Activated CD8-positive, alpha-beta T cell treated with anti-CD3 and anti-CD28 coated beads, Interleukin-2, amount 10 ng/mL, durations not matched to agents 7 days and 5 days (primary cell): ENCODE results near the gene PHYHD1. TPM values are rescaled to one million over a fixed set of nuclear protein-coding genes. Genes with fewer than 3 reads are reported as not detected.
"Not testable (repeated sequence)": the region's sequence is repeated elsewhere in the genome, so short reads cannot be mapped to it uniquely, and the experiment has no call there.

Source experiments
- ATAC-seq: fragments of 150-1000 bp; cut with Tn5 transposase; one replicate; pipeline ENCODE4 v1.10.0; 2021; ENCODE audit warnings: moderate library complexity
- CTCF ChIA-PET: fragments of 350-600 bp; sonication (Branson Sonifier 250); formaldehyde crosslinking; loops from one replicate; lab custom pipeline; 2021; ENCODE audit warnings: antibody characterized with exemption; lab: Charles Lee
- POLR2A ChIA-PET: fragments of 350-600 bp; sonication (Branson Sonifier 250); formaldehyde crosslinking; loops from one replicate; lab custom pipeline; 2021; ENCODE audit warnings: antibody characterized with exemption; lab: Charles Lee
- DNase-seq: peaks from one replicate; pipeline ENCODE4 v3.0.0-alpha.2; 2020
- H3K27ac Mint-ChIP-seq: one replicate; pipeline ENCODE4 v1.8.0; 2021; ENCODE audit warnings: mild to moderate bottlenecking, mixed read lengths
- H3K27me3 Mint-ChIP-seq: one replicate; pipeline ENCODE4 v1.8.0; 2021; ENCODE audit warnings: low read depth, mixed read lengths
- H3K36me3 Mint-ChIP-seq: one replicate; pipeline ENCODE4 v1.8.0; 2021; ENCODE audit warnings: low read depth, mixed read lengths
- H3K4me1 Mint-ChIP-seq: one replicate; pipeline ENCODE4 v1.8.0; 2021; ENCODE audit warnings: low read depth, mixed read lengths
- H3K4me3 Mint-ChIP-seq: one replicate; pipeline ENCODE4 v1.8.0; 2021; ENCODE audit warnings: mild to moderate bottlenecking, mixed read lengths
- H3K9me3 Mint-ChIP-seq: one replicate; pipeline ENCODE4 v1.8.0; 2022; ENCODE audit warnings: mixed read lengths; ENCODE audit not compliant: insufficient read depth
- total RNA-seq, 2 experiments: library from RNA; stranded (reverse); gene quantifications; one replicate each; pipeline ENCODE4 v1.2.3, GENCODE V29; 2021

PHYHD1 gene
- total RNA-seq, 2 experiments from 2014 or later = 0.55 to 0.68 TPM

- H3K27me3 Mint-ChIP-seq = no peaks in the 10 kb centered on the region
- ATAC-seq (no peak), DNase-seq (no peak)
- no peaks in the 10 kb centered on the region for H3K9me3 Mint-ChIP-seq
- CTCF ChIA-PET = no interaction called here
- H3K4me3 Mint-ChIP-seq = peak overlapping the region; percentile 97
- peak overlapping the region; percentile 98 for H3K27ac Mint-ChIP-seq
- peaks cover 20% of the 10 kb centered on the region for H3K36me3 Mint-ChIP-seq
- POLR2A ChIA-PET = no interaction called here
- H3K4me1 Mint-ChIP-seq = peaks cover 22% of the 10 kb centered on the region
Observed at GRCh38 chr9:128945798-128946501, 25.2 kb downstream of the PHYHD1 start.

- DNase-seq (peak; percentile 38), ATAC-seq (peak; percentile 29)
- peaks cover 22% of the 10 kb centered on the region for H3K4me1 Mint-ChIP-seq
- peaks cover 24% of the 10 kb centered on the region for H3K36me3 Mint-ChIP-seq
- peak overlapping the region; percentile 97 for H3K4me3 Mint-ChIP-seq
- H3K27ac Mint-ChIP-seq = peak overlapping the region; percentile 98
- ChIA-PET CTCF (no interaction called here), POLR2A (interaction anchor here (0.9 kb wide), 1 partner anchor 59 kb away, joined by 3 read pairs; no protein-coding TSS in a partner anchor)
- no peaks in the 10 kb centered on the region for H3K9me3 Mint-ChIP-seq
- H3K27me3 Mint-ChIP-seq = no peaks in the 10 kb centered on the region
Observed at GRCh38 chr9:128946571-128947276, 25.9 kb downstream of the PHYHD1 start.

GRCh38 chr9:128947277-128947526, 26.4 kb downstream of the PHYHD1 start:
- CTCF ChIA-PET = no interaction called here
- peaks cover 24% of the 10 kb centered on the region for H3K36me3 Mint-ChIP-seq
- DNase-seq (no peak), ATAC-seq (no peak)
- peak overlapping the region; percentile 98 for H3K27ac Mint-ChIP-seq
- H3K9me3 Mint-ChIP-seq = no peaks in the 10 kb centered on the region
- H3K4me1 Mint-ChIP-seq = peaks cover 22% of the 10 kb centered on the region
- POLR2A ChIA-PET = interaction anchor here (0.8 to 0.9 kb wide), 2 partner anchors 58 to 69 kb away, joined by 3 read pairs; no protein-coding TSS in a partner anchor
- H3K4me3 Mint-ChIP-seq = peak overlapping the region; percentile 97
- no peaks in the 10 kb centered on the region for H3K27me3 Mint-ChIP-seq

GRCh38 chr9:128947527-128948301, 26.9 kb downstream of the PHYHD1 start, which contains the start of the genes DOLK and NUP188:
Gene DOLK (minus strand): TSS chr9:128947603. CDS start chr9:128947303, 300 bp downstream.
Gene NUP188 (plus strand): TSS chr9:128947699. CDS start chr9:128947720, 21 bp downstream.
- Mint-ChIP-seq H3K36me3 (peaks cover 27% of the 10 kb centered on the region), H3K27ac (peak within 1 kb of the TSS; percentile 98), H3K4me1 (peaks cover 22% of the 10 kb centered on the region), H3K9me3 (no peaks in the 10 kb centered on the region), H3K27me3 (no peaks in the 10 kb centered on the region), H3K4me3 (peak within 1 kb of the TSS; percentile 97)
- ATAC-seq (peak; percentile 94), DNase-seq (peak; percentile 99)
- CTCF ChIA-PET = no interaction called here
- POLR2A ChIA-PET = interaction anchor here (0.6 to 1.1 kb wide), 6 partner anchors 46 to 443 kb away, joined by 3 to 4 read pairs (median 3); no protein-coding TSS in a partner anchor

DNA sequence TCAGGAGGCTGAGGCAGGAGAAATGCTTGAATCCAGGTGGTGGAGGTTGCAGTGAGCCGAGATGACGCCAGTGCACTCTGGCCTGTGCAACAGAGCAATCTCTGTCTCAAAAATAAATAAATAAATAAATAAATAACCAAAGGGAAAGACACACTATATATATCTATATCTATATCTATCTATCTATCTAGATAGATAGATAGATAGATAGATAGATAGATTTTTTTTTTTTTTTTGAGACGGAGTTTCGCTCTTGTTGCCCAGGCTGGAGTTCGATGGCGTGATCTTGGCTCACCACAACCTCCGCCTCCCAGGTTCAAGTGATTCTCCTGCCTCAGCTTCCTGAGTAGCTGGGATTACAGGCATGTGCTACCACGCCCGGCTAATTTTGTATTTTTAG, 40.6 kb downstream of the PHYHD1 start:
- POLR2A ChIA-PET = not testable (repeated sequence)

GRCh38 chr9:128969491-128969890, 48.7 kb downstream of the PHYHD1 start:
- Mint-ChIP-seq H3K4me3 (no peak overlapping the region), H3K27ac (no peak overlapping the region), H3K36me3 (peaks cover 42% of the 10 kb centered on the region), H3K27me3 (no peaks in the 10 kb centered on the region), H3K4me1 (no peaks in the 10 kb centered on the region), H3K9me3 (no peaks in the 10 kb centered on the region)
- ChIA-PET CTCF (no interaction called here), POLR2A (no interaction called here)
- ATAC-seq (no peak), DNase-seq (no peak)

More for the DNA sequence above, 40.6 kb downstream of the PHYHD1 start:
- ATAC-seq, H3K27me3 Mint-ChIP-seq, H3K4me3 Mint-ChIP-seq, H3K4me1 Mint-ChIP-seq, DNase-seq, CTCF ChIA-PET, H3K27ac Mint-ChIP-seq, H3K9me3 Mint-ChIP-seq: not testable (repeated sequence)
- peaks cover 41% of the 10 kb centered on the region for H3K36me3 Mint-ChIP-seq

GRCh38 chr9:128972956-128973355, 52.2 kb downstream of the PHYHD1 start:
- ChIA-PET POLR2A (interaction anchor here (0.6 kb wide), 1 partner anchor 34 kb away, joined by 3 read pairs; no protein-coding TSS in a partner anchor), CTCF (no interaction called here)
- H3K36me3 Mint-ChIP-seq = peaks cover 54% of the 10 kb centered on the region
- no peaks in the 10 kb centered on the region for H3K27me3 Mint-ChIP-seq
- ATAC-seq (no peak), DNase-seq (no peak)
- H3K4me3 Mint-ChIP-seq = no peak overlapping the region
- no peak overlapping the region for H3K27ac Mint-ChIP-seq
- no peaks in the 10 kb centered on the region for H3K9me3 Mint-ChIP-seq
- no peaks in the 10 kb centered on the region for H3K4me1 Mint-ChIP-seq

- no peak for ATAC-seq
- Mint-ChIP-seq H3K4me3 (no peak overlapping the region), H3K9me3 (no peaks in the 10 kb centered on the region), H3K27ac (no peak overlapping the region), H3K27me3 (no peaks in the 10 kb centered on the region), H3K36me3 (peaks cover 65% of the 10 kb centered on the region), H3K4me1 (no peaks in the 10 kb centered on the region)
- CTCF ChIA-PET = no interaction called here
- POLR2A ChIA-PET = no interaction called here
- no peak for DNase-seq
Observed at GRCh38 chr9:128979111-128979510, 58.3 kb downstream of the PHYHD1 start.

GRCh38 chr9:128983536-128983935, 62.8 kb downstream of the PHYHD1 start:
- no peak for ATAC-seq

DNA sequence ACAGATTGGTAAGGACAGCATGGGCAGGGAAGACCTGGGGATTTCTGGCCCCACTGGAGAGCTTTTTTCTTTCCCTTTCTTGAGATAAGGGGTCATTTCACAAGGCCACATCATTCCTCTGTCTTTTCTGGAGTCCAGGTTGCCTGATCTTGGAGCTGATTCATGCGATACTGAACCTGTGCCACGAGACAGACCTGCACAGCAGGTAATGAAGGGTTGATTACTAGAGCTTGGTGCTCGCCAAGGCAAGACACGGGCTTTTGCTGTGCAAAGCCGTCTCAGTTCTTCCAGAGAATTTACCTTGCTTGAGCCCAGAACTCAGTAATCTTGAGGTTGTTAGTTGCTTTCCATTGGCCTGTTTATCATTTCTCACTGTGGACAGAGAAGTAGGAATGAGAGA, 65.9 kb downstream of the PHYHD1 start:
- ATAC-seq (no peak), DNase-seq (no peak)
- ChIA-PET POLR2A (interaction anchor here (1.0 kb wide), 1 partner anchor 9 kb away, joined by 3 read pairs; no protein-coding TSS in a partner anchor), CTCF (no interaction called here)
- H3K36me3 Mint-ChIP-seq = peaks cover 60% of the 10 kb centered on the region
- H3K4me1 Mint-ChIP-seq = no peaks in the 10 kb centered on the region
- no peak overlapping the region for H3K4me3 Mint-ChIP-seq
- H3K9me3 Mint-ChIP-seq = no peaks in the 10 kb centered on the region
- no peaks in the 10 kb centered on the region for H3K27me3 Mint-ChIP-seq
- no peak overlapping the region for H3K27ac Mint-ChIP-seq

More at GRCh38 chr9:128983536-128983935, 62.8 kb downstream of the PHYHD1 start:
- H3K9me3 Mint-ChIP-seq = no peaks in the 10 kb centered on the region
- peaks cover 77% of the 10 kb centered on the region for H3K36me3 Mint-ChIP-seq
- no peaks in the 10 kb centered on the region for H3K27me3 Mint-ChIP-seq
- H3K4me1 Mint-ChIP-seq = no peaks in the 10 kb centered on the region
- ChIA-PET CTCF (no interaction called here), POLR2A (no interaction called here)
- H3K4me3 Mint-ChIP-seq = no peak overlapping the region
- no peak for DNase-seq
- no peak overlapping the region for H3K27ac Mint-ChIP-seq

- H3K27ac Mint-ChIP-seq = no peak overlapping the region
- H3K9me3 Mint-ChIP-seq = no peaks in the 10 kb centered on the region
- no peaks in the 10 kb centered on the region for H3K27me3 Mint-ChIP-seq
- H3K36me3 Mint-ChIP-seq = peaks cover 55% of the 10 kb centered on the region
- no peaks in the 10 kb centered on the region for H3K4me1 Mint-ChIP-seq
- H3K4me3 Mint-ChIP-seq = no peak overlapping the region
- ChIA-PET POLR2A (interaction anchor here (0.6 to 1.0 kb wide), 2 partner anchors 8 to 456 kb away, joined by 3 read pairs; no protein-coding TSS in a partner anchor), CTCF (no interaction called here)
- ATAC-seq (no peak), DNase-seq (no peak)
Observed at GRCh38 chr9:128987805-128988204, 67.0 kb downstream of the PHYHD1 start.
